Gastrocnemius medialis (tissue), 4 donors: Measurements from ENCODE around the gene KDM5C. TPM values are rescaled to one million over a fixed set of nuclear protein-coding genes. Genes with fewer than 3 reads are reported as not detected.
A peak's percentile ranks its signal among the peaks of the same experiment; 100 is the strongest.

Experiments used
- ATAC-seq, 2 donors: fragments of 150-250 bp; one replicate each; pipeline ENCODE4 v1.9.1; 2016
- DNase-seq, 2 donors: peaks; one replicate each; pipeline ENCODE4 v3.0.0-alpha.2; 2019
- H3K27ac ChIP-seq, 4 donors: fragments of 200-600 bp; sonication (generic); 1 replicate in 1 of 4; 2 replicates in 3 of 4; pipeline ENCODE4 v1.5.1; 2016 to 2018; ENCODE audit warnings: mild to moderate bottlenecking in 2 of 4, moderate library complexity in 1 of 4
- H3K27me3 ChIP-seq, 3 donors: fragments of 200-600 bp; sonication (generic) in 2 of 3; 1 replicate in 1 of 3; 2 replicates in 2 of 3; pipeline versions ENCODE4 v1.5.1 to v1.6.0; 2016 to 2019; ENCODE audit warnings: mild to moderate bottlenecking in 1 of 3, moderate library complexity in 1 of 3
- H3K36me3 ChIP-seq, 2 donors: fragments of 200-600 bp; sonication (generic) in 1 of 2; one replicate each; pipeline ENCODE4 v1.5.1; 2017 to 2018
- H3K4me1 ChIP-seq, 2 donors: fragments of 200-600 bp; sonication (generic) in 1 of 2; one replicate each; pipeline ENCODE4 v1.5.1; 2016 to 2017; ENCODE audit warnings: mild to moderate bottlenecking in 2 of 2
- H3K4me3 ChIP-seq, 4 donors: fragments of 200-600 bp; sonication (generic) in 3 of 4; 1 replicate in 1 of 4; 2 replicates in 3 of 4; pipeline ENCODE4 v1.5.1; 2016 to 2019; ENCODE audit warnings: mild to moderate bottlenecking in 2 of 4
- H3K9me3 ChIP-seq, 3 donors: fragments of 200-600 bp; sonication (generic) in 2 of 3; 1 replicate in 1 of 3; 2 replicates in 2 of 3; pipeline ENCODE4 v1.5.1; 2016 to 2019
- CTCF ChIP-seq, 5 experiments: fragments of 450-650 bp in 3 of 5; fragments of 200-600 bp in 2 of 5; sonication (generic) in 2 of 5; IDR thresholded peaks in 4 of 5; conservative IDR thresholded peaks in 1 of 5; 1 replicate in 4 of 5; 2 replicates in 1 of 5; pipeline ENCODE4 v1.5.1; 2016 to 2019; ENCODE audit warnings: antibody characterized with exemption in 5 of 5, mild to moderate bottlenecking in 3 of 5, moderate library complexity in 3 of 5
- POLR2A ChIP-seq, 2 donors: fragments of 450-650 bp; IDR thresholded peaks; one replicate each; pipeline ENCODE4 v1.6.1; 2017; ENCODE audit warnings: antibody characterized with exemption in 2 of 2, mild to moderate bottlenecking in 2 of 2, moderate library complexity in 2 of 2
- in situ Hi-C, 4 donors: fragments of 200-750 bp; cut with MboI; loops; one replicate each; pipeline versions ENCODE4 v1.15.0 to v1.8.0; 2017; ENCODE audit warnings: low sequenced_read_pairs in 4 of 4
- intact Hi-C: fragments of 100-400 bp; cut with DNase I; formaldehyde crosslinking; loops from one replicate; pipeline ENCODE4 v1.15.1; 2023; ENCODE audit warnings: low total_unique reads
- total RNA-seq, 4 donors: library from RNA; depleted of rRNA; stranded (reverse); fragments of >200 nt; gene quantifications; one replicate each; pipeline versions ENCODE4 v1.1.0 to v1.2.3, GENCODE V29; 2016

KDM5C gene
- total RNA-seq, 4 donors from 2014 or later = 143 to 210 (median 147) TPM

GRCh38 chrX:53230116-53230515 lies 5.1 kb upstream of the KDM5C start:
- no peaks in the 10 kb centered on the region for H3K27me3 ChIP-seq
- peaks cover 0 to 6% of the 10 kb centered on the region in 2 donors for H3K4me1 ChIP-seq
- intact Hi-C loops (no loop called here), in situ Hi-C loops (no loop called here)
- no peak for DNase-seq
- H3K4me3 ChIP-seq = no peak overlapping the region
- TF ChIP-seq CTCF (IDR thresholded peaks at IDR 0.05 in 4 of 5, conservative IDR thresholded peaks at IDR 0.05 in 1 of 5) = no peak
- no peak for TF ChIP-seq POLR2A (IDR thresholded peaks at IDR 0.05)
- no peaks in the 10 kb centered on the region for H3K36me3 ChIP-seq
- no peak for ATAC-seq
- H3K9me3 ChIP-seq = no peaks in the 10 kb centered on the region
- H3K27ac ChIP-seq = no peak overlapping the region

GRCh38 chrX:53227224-53227765 lies 2.3 kb upstream of the KDM5C start:
- intact Hi-C loops = loop anchor here (5.0 kb wide), 1 partner anchor 965 kb away; no protein-coding TSS in a partner anchor
- no peak for TF ChIP-seq CTCF (IDR thresholded peaks at IDR 0.05 in 4 of 5, conservative IDR thresholded peaks at IDR 0.05 in 1 of 5)
- no peak for TF ChIP-seq POLR2A (IDR thresholded peaks at IDR 0.05)
- Histone ChIP-seq H3K4me3 (no peak overlapping the region), H3K9me3 (no peaks in the 10 kb centered on the region), H3K27ac (no peak overlapping the region), H3K27me3 (no peaks in the 10 kb centered on the region), H3K36me3 (no peaks in the 10 kb centered on the region), H3K4me1 (peaks cover 9 to 25% of the 10 kb centered on the region in 2 donors)
- no peak for ATAC-seq
- no peak for DNase-seq
- in situ Hi-C loops = loop anchor here in 1 of 4 donors (10.0 kb wide), 1 partner anchor 132 kb away; the partner anchor contains the start of gene KANTR

- TF ChIP-seq POLR2A (IDR thresholded peaks at IDR 0.05) = peak; percentile 32 to 53
- no peak for TF ChIP-seq CTCF (IDR thresholded peaks at IDR 0.05 in 4 of 5, conservative IDR thresholded peaks at IDR 0.05 in 1 of 5)
- DNase-seq (no peak), ATAC-seq (peak; percentile 5 to 58)
- H3K4me1 ChIP-seq = peaks cover 28 to 44% of the 10 kb centered on the region in 2 donors
- in situ Hi-C loops (loop anchor here in 3 of 4 donors (10.0 to 25.0 kb wide), 3 partner anchors 112 to 137 kb away; partner anchors contain the start of genes KANTR (in 2 of the 3) and TSPYL2 (in 1 of the 3)), intact Hi-C loops (loop anchor here (2.0 kb wide), 3 partner anchors 131 to 199 kb away; partner anchors contain the start of genes RIBC1 and SMC1A)
- H3K9me3 ChIP-seq = no peaks in the 10 kb centered on the region
- peak overlapping the region; percentile 93 to 96 (median 95) for H3K27ac ChIP-seq
- H3K4me3 ChIP-seq = peak overlapping the region; percentile 71 to 98 (median 84)
- H3K27me3 ChIP-seq = no peaks in the 10 kb centered on the region
- H3K36me3 ChIP-seq = peaks cover 0 to 14% of the 10 kb centered on the region in 2 donors
Measured at GRCh38 chrX:53223955-53224859, 800 bp downstream of the KDM5C start.

- no peaks in the 10 kb centered on the region for H3K27me3 ChIP-seq
- peak; percentile 46 to 63 for ATAC-seq
- H3K27ac ChIP-seq = peak overlapping the region; percentile 93 to 96 (median 95)
- in situ Hi-C loops = loop anchor here in 3 of 4 donors (10.0 to 25.0 kb wide), 3 partner anchors 111 to 136 kb away; partner anchors contain the start of genes KANTR (in 2 of the 3) and TSPYL2 (in 1 of the 3)
- peaks cover 28 to 44% of the 10 kb centered on the region in 2 donors for H3K4me1 ChIP-seq
- peak overlapping the region; percentile 71 to 98 (median 84) for H3K4me3 ChIP-seq
- DNase-seq = peak; percentile 8 to 49
- TF ChIP-seq POLR2A (IDR thresholded peaks at IDR 0.05) (no peak), CTCF (IDR thresholded peaks at IDR 0.05 in 4 of 5, conservative IDR thresholded peaks at IDR 0.05 in 1 of 5) (peak in 1 of 5 experiments; percentile 30)
- H3K9me3 ChIP-seq = no peaks in the 10 kb centered on the region
- intact Hi-C loops = no loop called here
- H3K36me3 ChIP-seq = peaks cover 0 to 24% of the 10 kb centered on the region in 2 donors
Measured at GRCh38 chrX:53223068-53223693, 1.8 kb downstream of the KDM5C start.
